Limb (tissue), 2 donors: Measurements from ENCODE around the gene RABL3.
"Not testable (repeated sequence)": the region's sequence is repeated elsewhere in the genome, so short reads cannot be mapped to it uniquely, and the experiment has no call there.

ENCODE experiments used
- DNase-seq, 2 donors: peaks; one replicate each; pipeline ENCODE4 v3.0.0-alpha.2; 2016; ENCODE audit errors: extremely low spot score in 2 of 2

Gene RABL3

DNA sequence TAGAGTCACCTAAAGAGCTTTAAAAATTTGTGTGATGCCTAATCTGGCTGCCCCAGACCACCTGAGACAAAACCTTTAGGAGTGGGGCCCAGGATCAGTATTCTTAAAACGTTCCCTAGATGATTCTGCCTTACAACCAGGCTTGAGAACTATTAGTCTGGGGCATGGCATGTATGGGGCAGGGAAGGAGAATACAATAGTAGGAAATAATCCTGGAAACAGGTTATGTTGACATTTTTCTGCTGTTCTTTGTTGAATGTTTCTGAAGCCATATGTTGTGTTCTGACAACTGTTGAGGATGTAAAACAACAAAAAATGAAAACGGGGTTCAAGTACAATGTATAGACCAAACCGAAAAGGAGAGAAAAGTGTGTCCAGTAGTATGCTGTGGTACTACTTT, 3.1 kb upstream of the RABL3 start:
- DNase-seq: no peak

- DNase-seq: no peak
Measured at GRCh38 chr3:120743556-120744195, 1.4 kb upstream of the RABL3 start.

DNA sequence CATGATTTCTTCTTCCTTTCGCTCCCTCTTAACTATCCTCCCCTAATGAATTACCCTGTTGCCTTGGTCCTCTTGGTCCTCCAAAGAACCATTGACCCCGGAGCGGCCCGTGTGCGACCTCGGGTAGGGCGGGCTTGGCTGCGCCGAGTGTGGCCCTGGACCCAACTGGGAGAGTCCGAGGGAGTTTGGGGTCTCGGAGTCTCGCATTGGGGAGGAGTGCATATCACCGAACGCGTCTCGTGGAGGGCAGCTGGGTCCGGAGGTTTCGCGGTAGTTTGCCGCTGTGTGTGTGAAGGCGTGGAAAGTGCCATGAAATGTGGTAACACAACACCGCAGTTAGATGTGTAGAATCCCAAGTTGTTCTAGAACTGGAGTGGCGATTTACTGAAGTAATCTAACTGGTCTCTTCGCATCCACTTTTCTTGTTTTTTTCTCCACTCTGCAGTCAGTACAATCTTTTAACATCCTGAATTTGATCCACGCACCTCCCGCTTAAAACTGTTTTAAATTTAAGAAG, 591 bp upstream of the RABL3 start:
- no peak for DNase-seq

DNA sequence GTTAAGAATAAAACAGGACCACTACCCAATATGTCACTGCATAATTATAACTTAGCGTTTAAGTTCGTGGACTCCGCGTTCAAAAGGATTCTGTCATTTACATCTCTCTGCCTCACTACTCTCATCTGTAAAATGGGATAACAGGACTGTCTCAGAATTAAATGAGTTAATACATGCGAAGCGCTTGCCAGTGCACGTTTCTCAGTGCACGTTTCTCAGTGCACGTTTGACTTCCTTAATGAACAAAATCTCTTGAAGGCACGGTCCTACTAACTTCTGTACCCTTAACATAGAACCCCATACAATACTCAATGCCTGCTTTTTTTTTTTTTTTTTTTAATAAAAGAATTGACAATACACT, 499 bp downstream of the RABL3 start:
- DNase-seq: peak in 1 of 2 donors; percentile 3

- DNase-seq: no peak
Measured at GRCh38 chr3:120741320-120741719, 996 bp downstream of the RABL3 start.

DNA sequence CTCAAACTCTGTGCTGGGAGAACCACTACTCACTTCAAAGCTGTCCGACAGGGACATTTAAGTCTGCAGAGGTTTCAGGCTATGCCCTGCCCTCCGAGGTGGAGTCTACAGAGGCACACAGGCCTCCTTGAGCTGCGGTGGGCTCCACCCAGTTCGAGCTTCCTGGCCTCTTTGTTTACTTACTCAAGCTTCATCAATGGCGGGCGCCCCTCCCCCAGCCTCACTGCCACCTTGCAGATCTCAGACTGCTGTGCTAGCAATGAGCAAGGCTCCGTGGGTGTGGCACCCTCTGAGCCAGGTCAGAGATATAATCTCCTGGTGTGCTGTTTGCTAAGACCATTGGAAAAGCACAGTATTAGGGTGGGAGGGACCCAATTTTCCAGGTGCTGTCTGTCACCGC, 4.3 kb downstream of the RABL3 start:
- not testable (repeated sequence) for DNase-seq

DNA sequence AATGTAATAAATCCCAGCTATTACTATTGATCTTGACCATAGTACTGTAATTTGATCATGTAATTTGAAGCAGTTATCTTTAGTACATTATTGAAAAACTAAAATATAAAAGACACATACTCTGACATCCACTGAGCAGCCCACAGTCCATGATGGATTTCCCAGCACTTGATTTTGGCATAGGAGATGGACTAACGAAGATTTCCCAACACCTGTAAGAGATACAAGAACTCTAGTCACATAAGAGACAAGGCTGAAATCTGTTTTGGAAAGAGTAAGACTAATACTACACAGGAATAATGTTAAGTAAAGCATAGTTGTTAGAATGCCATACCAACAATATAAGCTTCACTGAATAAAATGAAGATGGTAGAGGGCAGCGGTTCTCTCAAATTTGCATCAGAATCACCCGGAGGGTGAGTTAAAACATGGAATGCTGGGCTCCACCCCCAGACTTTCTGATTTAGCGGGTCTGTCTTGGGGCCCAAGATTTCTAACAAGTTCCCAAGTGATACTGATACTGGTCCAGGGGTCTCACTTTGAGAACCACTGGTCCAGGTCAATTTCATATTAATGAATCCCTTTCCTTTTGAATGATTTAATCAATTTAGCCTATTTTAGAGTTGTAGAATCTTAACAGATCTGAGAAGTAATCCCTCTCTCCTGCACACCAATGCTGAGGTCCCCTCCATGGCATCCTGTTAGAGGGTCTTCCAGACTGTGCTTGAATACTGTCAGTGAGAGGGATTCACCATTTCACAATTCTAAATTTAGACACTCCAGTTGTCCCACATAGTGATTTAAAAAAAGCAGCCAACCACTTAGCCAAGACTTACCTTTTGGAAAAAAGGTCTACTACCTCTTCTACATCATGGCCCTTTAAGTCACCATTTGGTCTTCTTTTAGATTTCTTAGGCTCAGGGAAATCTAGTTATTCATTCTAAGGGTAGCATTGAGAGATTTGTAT, 11.5 kb downstream of the RABL3 start:
- no peak for DNase-seq

DNA sequence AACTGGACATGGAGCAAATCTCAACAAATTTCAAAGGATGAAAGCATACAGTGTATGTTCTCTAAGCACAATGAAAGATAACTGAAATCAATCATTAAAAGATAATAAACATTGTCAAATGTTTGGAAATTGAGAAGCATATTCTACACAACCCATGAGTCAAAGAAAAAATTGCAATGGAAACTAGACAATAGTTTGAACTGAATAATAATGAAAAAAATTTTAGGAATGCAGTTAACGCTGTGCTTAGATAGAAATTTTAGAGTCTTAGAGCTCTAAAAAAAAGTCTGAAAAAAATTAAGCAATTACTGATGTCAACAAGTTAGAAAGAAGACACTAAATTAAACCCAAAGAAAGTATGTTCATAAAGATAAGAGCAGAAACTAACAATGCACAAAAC, 15.5 kb downstream of the RABL3 start:
- DNase-seq: no peak

DNA sequence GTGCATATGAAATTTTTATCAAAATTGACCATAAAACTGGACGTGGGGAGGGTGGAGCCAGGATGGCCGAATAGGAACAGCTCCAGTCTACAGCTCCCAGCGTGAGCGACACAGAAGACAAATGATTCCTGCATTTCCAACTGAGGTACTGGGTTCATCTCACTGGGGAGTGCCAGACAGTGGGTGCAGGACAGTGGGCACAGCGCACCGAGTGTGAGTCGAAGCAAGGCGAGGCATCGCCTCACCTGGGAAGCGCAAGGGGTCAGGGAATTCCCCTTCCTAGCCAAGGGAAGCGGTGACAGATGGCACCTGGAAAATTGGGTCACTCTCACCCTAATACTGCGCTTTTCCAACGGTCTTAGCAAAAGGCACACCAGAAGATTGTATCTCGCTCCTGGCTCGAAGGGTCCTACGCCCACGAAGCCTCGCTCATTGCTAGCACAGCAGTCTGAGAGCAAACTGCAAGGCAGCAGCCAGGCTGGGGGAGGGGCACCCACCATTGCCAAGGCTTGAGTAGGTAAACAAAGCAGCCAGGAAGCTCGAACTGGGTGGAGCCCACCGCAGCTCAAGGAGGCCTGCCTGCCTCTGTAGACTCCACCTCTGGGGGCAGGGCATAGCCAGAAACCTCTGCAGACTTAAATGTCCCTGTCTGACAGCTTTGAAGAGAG, 23.0 kb downstream of the RABL3 start:
- DNase-seq: not testable (repeated sequence)

DNA sequence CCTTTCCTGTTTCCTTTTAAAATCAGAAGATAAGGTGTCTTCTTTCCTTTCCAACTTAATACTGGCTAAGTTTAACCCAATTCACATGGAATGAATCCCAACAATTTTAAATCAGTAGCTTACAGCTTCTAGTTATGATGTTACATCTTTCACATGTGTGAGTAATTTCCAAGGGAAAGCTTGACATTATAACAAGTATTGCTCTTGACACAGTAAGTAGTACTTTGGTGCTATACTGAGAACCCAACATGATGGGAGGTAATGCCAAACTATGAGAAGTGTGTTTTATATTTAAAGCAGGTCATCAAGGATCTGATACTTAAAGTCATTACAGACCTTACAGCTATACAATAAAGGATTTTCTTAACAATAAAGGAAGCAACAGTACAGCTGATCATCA, 29.1 kb downstream of the RABL3 start:
- no peak for DNase-seq

DNA sequence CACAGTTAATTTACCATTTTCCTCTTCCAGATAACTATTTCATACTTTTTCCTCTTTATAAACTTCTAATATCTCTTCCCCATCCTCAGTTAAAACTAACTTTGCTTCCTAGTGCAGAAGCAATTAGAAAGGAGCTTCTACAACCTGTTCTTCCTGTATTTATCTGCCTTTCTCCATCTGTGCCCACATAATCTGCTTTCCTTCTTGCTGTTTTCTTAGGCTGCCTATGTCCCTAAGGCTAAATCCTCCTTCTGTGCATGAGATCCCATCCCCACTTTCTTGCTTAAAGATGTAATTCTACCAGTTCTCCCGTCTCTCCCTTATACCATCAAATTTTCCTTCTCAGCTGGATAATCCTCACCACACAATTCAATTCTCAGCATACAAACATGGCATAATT, 31.9 kb downstream of the RABL3 start:
- no peak for DNase-seq

DNA sequence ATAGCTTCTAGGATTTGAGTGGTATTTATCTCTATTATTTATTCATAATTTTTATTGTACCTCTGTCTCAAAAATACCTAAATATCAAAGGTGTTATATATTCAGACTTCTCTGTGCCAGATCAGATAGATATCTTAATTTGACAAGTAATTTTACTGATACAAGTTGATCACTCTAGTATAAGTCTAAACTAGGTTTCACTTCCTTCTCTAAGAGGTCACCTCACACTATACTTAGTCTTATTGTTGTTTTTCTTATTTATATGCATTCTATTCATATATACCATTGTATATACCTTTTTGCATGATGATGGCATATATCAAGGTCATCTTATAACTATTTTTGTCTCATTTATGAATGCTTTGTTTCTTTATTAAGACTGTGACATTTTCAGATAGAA, 33.9 kb downstream of the RABL3 start:
- DNase-seq: no peak

DNA sequence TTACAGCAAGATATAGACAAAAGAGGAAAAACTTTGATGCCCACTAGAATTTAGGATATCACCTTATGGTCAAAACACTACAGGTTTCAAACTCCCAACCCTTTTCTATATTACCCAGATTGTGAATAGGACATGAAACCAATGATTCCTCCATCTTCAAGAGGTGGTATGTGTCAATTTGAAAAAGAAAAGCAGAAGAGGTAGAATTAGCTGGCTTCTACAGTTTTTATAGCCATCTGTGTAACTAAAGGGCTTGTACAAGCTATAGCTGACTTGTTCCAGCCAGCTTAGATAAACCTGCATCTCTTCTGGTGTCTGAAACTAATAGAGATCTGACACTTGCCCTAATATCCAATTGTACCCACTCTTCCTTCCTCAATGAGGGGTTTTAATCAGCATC, 35.4 kb downstream of the RABL3 start:
- no peak for DNase-seq

DNA sequence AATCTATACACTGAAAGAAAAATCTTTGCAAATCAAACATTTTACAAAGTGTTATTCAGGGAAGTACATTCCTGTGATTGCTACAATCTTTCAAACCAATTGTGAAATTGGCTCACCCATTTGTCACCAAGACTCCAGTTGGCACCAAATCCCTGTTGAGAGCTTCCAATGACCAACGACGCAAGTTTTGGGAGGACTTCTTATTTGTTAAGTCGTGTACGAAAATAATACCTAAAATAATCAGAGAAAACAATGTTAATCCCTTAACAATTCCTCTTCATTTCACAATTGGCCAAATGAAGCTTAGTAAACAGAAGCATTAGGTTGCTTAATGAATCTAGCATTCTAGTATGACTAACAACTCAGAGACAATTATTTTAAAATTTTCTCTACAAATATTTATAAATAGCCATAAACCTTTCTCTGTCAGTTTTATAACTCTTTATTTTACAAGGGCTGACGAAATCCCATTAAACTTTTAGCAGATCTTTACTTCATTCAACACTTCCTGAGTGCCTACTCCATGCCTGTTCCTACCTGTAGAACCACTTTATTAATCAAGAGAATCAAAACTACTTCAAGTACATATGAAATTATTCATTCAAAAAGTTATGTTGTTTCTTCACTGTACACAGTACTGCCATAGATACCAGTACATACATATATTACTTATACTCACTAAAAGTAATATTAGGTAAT, 36.3 kb downstream of the RABL3 start:
- no peak for DNase-seq

DNA sequence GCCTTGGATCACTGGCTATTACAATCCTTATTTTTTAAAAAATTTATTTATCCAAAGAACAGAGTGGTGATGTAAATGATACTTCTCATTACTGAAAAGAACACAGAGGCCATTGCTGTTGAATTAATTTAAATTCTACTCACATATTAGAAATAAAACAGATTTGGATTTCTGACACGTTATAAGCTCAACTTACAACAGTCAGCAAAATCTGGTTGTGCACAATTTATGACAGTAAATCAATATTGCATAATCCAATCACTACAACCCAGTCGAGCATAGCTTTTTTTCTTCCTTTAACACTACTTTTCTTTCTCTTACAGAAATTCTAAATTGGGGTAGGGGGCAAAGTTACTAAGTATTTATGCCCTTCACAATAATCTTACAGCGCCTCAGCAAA, 43.0 kb downstream of the RABL3 start:
- DNase-seq: no peak

DNA sequence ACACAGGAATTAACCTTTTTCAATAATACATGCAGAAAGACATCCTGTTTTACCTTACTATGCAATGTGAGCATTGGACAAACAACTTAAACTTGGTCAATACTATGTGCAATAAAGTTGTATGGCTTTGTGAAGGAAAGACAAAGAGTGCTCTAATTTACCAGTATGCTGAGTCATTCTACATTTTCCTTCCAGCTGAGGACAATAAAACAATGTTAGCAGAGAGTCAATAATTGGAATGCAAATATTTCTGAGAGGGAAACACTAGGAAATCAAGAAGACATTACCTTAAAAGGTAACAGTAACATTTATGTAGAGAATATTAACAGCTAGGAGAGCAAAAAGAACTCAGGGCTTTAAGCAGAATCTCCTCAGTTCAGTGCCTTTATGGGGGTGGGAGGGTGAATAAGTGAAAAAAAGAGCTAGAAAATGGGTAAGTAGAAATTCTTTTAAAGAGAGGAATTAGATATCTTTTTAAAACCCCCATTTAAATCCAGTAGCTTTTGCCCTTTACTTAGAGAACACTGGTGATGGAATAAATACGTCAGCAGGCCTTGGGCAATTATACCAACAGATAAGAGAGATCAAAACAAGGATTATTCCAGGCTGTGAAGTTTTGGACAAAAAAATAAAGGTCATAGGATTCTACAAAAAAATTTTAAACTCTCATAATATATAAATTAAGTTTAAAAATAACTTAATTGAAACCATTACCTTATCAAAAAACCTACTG, 48.7 kb downstream of the RABL3 start:
- no peak for DNase-seq

DNA sequence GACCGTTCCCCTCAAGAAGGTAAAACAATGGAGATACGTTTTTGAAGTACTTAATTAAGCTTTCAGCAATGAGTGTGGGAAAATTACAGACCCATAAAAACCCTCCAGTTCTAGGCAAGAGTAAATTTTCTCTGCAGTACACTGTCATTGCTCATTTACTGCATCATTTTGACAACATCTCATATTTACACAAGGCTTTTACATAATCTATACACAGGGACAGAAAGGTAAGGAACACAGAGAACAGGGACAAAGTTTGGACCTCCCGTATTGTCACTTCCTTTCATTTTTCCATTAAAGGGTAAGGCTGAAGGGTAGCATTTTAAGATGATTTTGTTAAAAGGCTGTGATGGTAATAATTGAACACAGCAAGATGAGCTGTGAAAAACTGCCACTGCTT, 52.9 kb downstream of the RABL3 start:
- no peak for DNase-seq

GRCh38 chr3:120688121-120688520, 54.2 kb downstream of the RABL3 start:
- no peak for DNase-seq

DNA sequence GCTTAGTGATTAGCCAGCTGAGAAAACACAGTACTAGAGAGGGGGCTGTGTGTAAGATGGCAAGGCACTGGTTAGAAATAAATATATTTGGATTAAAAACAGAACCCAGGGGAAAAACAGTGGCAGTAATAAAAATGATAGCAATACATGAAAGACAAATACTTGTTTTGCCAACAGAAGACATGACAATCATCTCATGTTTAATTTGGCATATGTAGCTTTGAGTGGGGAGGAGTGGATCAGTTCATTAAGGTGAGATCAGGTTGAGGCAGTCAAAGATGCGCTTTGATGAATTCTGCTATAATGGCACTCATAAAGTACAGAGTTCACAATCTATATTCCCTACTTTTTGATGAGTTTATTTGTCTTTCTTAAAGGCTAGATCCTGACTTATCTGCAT, 56.9 kb downstream of the RABL3 start:
- no peak for DNase-seq

GRCh38 chr3:120684896-120685295, 57.4 kb downstream of the RABL3 start:
- no peak for DNase-seq
